Neural progenitor cell (in vitro differentiated cells): ENCODE results near the gene NINL.

Experiments
- CTCF ChIP-seq: fragments of 200-600 bp; sonication (generic); IDR thresholded peaks from 2 replicates; pipeline ENCODE4 v1.5.1; 2017; ENCODE audit warnings: antibody characterized with exemption, mild to moderate bottlenecking
- EZH2 ChIP-seq: fragments of 200-600 bp; sonication (generic); IDR thresholded peaks from 2 replicates; pipeline ENCODE4 v1.6.1; 2017; ENCODE audit warnings: antibody characterized with exemption, mild to moderate bottlenecking, moderate library complexity

- TF ChIP-seq CTCF: no peak
- TF ChIP-seq EZH2: no peak
Measured at GRCh38 chr20:25481235-25481917, 104.0 kb downstream of the NINL start.
